HEK293 (cell line): ENCODE data around the gene GDPD3.
A peak's percentile ranks its signal among the peaks of the same experiment; 100 is the strongest.

Source experiments
- FEZF1 ChIP-seq: fragments of 450-650 bp; formaldehyde crosslinking; IDR thresholded peaks from 2 replicates; pipeline ENCODE4 v1.5.1; 2016; ENCODE audit warnings: missing biosample characterization, missing genetic modification characterization
- GLIS1 ChIP-seq: fragments of 450-650 bp; formaldehyde crosslinking; IDR thresholded peaks from 2 replicates; pipeline ENCODE4 v1.5.1; 2016; ENCODE audit warnings: missing biosample characterization, missing genetic modification characterization
- HIC1 ChIP-seq: fragments of 450-650 bp; formaldehyde crosslinking; IDR thresholded peaks from 2 replicates; pipeline ENCODE4 v1.5.1; 2016; ENCODE audit warnings: missing biosample characterization, missing genetic modification characterization
- KLF16 ChIP-seq: fragments of 450-650 bp; formaldehyde crosslinking; IDR thresholded peaks from 2 replicates; pipeline ENCODE4 v1.5.1; 2017; ENCODE audit warnings: missing biosample characterization, missing genetic modification characterization
- OSR2 ChIP-seq: fragments of 450-650 bp; formaldehyde crosslinking; IDR thresholded peaks from 2 replicates; pipeline ENCODE4 v1.5.1; 2016; ENCODE audit warnings: missing biosample characterization, missing genetic modification characterization
- SALL2 ChIP-seq: fragments of 450-650 bp; formaldehyde crosslinking; IDR thresholded peaks from 2 replicates; pipeline ENCODE4 v1.5.0; 2017; ENCODE audit warnings: missing biosample characterization, mild to moderate bottlenecking, missing genetic modification characterization, borderline replicate concordance
- SCRT2 ChIP-seq: fragments of 450-650 bp; formaldehyde crosslinking; IDR thresholded peaks from 2 replicates; pipeline ENCODE4 v1.5.1; 2016; ENCODE audit warnings: missing biosample characterization, missing genetic modification characterization
- TSHZ1 ChIP-seq: fragments of 450-650 bp; formaldehyde crosslinking; IDR thresholded peaks from 2 replicates; pipeline ENCODE4 v1.5.1; 2016; ENCODE audit warnings: missing biosample characterization, missing genetic modification characterization, borderline replicate concordance
- YY2 ChIP-seq: fragments of 450-650 bp; formaldehyde crosslinking; IDR thresholded peaks from 2 replicates; pipeline ENCODE4 v1.5.1; 2016; ENCODE audit warnings: missing biosample characterization, missing genetic modification characterization
- ZBTB20 ChIP-seq: fragments of 450-650 bp; formaldehyde crosslinking; IDR thresholded peaks from 2 replicates; pipeline ENCODE4 v1.5.1; 2016; ENCODE audit warnings: missing biosample characterization, missing genetic modification characterization
- ZBTB48 ChIP-seq: fragments of 450-650 bp; formaldehyde crosslinking; IDR thresholded peaks from 2 replicates; pipeline ENCODE4 v1.5.1; 2016; ENCODE audit warnings: missing biosample characterization, missing genetic modification characterization
- ZFHX2 ChIP-seq: fragments of 450-650 bp; formaldehyde crosslinking; conservative IDR thresholded peaks from 2 replicates; pipeline ENCODE4 v1.5.1; 2016; ENCODE audit warnings: missing biosample characterization, missing genetic modification characterization
- ZNF112 ChIP-seq: fragments of 450-650 bp; formaldehyde crosslinking; IDR thresholded peaks from 2 replicates; pipeline ENCODE4 v1.5.0; 2017; ENCODE audit warnings: missing biosample characterization, missing genetic modification characterization
- ZNF140 ChIP-seq: fragments of 450-650 bp; formaldehyde crosslinking; IDR thresholded peaks from 2 replicates; pipeline ENCODE4 v1.5.1; 2016; ENCODE audit warnings: missing biosample characterization, missing genetic modification characterization
- ZNF175 ChIP-seq: fragments of 450-650 bp; formaldehyde crosslinking; IDR thresholded peaks from 2 replicates; pipeline ENCODE4 v1.5.1; 2016; ENCODE audit warnings: missing biosample characterization, missing genetic modification characterization
- ZNF2 ChIP-seq: fragments of 450-650 bp; formaldehyde crosslinking; IDR thresholded peaks from 2 replicates; pipeline ENCODE4 v1.5.1; 2016; ENCODE audit warnings: missing biosample characterization, missing genetic modification characterization
- ZNF24 ChIP-seq: fragments of 450-650 bp; formaldehyde crosslinking; IDR thresholded peaks from 2 replicates; pipeline ENCODE4 v1.5.1; 2016; ENCODE audit warnings: missing biosample characterization, missing genetic modification characterization
- ZNF280C ChIP-seq: fragments of 450-650 bp; formaldehyde crosslinking; IDR thresholded peaks from 2 replicates; pipeline ENCODE4 v1.5.1; 2016; ENCODE audit warnings: missing biosample characterization, missing genetic modification characterization
- ZNF366 ChIP-seq: fragments of 450-650 bp; formaldehyde crosslinking; conservative IDR thresholded peaks from 2 replicates; pipeline ENCODE4 v1.5.1; 2016; ENCODE audit warnings: missing biosample characterization, missing genetic modification characterization
- ZNF37A ChIP-seq: fragments of 450-650 bp; IDR thresholded peaks from 2 replicates; pipeline ENCODE4 v1.5.1; 2018; ENCODE audit warnings: missing biosample characterization, missing genetic modification characterization
- ZNF398 ChIP-seq: fragments of 450-650 bp; formaldehyde crosslinking; IDR thresholded peaks from 2 replicates; pipeline ENCODE4 v1.5.1; 2017; ENCODE audit warnings: missing biosample characterization, missing genetic modification characterization
- ZNF473 ChIP-seq: fragments of 450-650 bp; formaldehyde crosslinking; IDR thresholded peaks from 2 replicates; pipeline ENCODE4 v1.5.1; 2017; ENCODE audit warnings: missing biosample characterization, missing genetic modification characterization
- ZNF521 ChIP-seq: fragments of 450-650 bp; formaldehyde crosslinking; IDR thresholded peaks from 2 replicates; pipeline ENCODE4 v1.5.1; 2017; ENCODE audit warnings: missing biosample characterization, mild to moderate bottlenecking, missing genetic modification characterization
- ZNF548 ChIP-seq: fragments of 450-650 bp; formaldehyde crosslinking; IDR thresholded peaks from 2 replicates; pipeline ENCODE4 v1.5.1; 2016; ENCODE audit warnings: missing biosample characterization, missing genetic modification characterization
- ZNF561 ChIP-seq: fragments of 450-650 bp; IDR thresholded peaks from 2 replicates; pipeline ENCODE4 v1.5.1; 2018; ENCODE audit warnings: missing biosample characterization, missing genetic modification characterization, borderline replicate concordance
- ZNF580 ChIP-seq: fragments of 450-650 bp; formaldehyde crosslinking; IDR thresholded peaks from 2 replicates; pipeline ENCODE4 v1.5.1; 2016; ENCODE audit warnings: missing biosample characterization, missing genetic modification characterization
- ZNF664 ChIP-seq: fragments of 450-650 bp; formaldehyde crosslinking; IDR thresholded peaks from 2 replicates; pipeline ENCODE4 v1.5.1; 2016; ENCODE audit warnings: missing biosample characterization, missing genetic modification characterization
- ZNF785 ChIP-seq: fragments of 450-650 bp; formaldehyde crosslinking; IDR thresholded peaks from 2 replicates; pipeline ENCODE4 v1.5.1; 2016; ENCODE audit warnings: missing biosample characterization, missing genetic modification characterization
- ZSCAN5A ChIP-seq: fragments of 450-650 bp; formaldehyde crosslinking; IDR thresholded peaks from 2 replicates; pipeline ENCODE4 v1.5.1; 2016; ENCODE audit warnings: missing biosample characterization, missing genetic modification characterization

GDPD3 gene

GRCh38 chr16:30092373-30093010 lies 20.8 kb downstream of the GDPD3 start (continued):
- TF ChIP-seq ZNF37A (no peak), ZNF112 (tag by site-specific recombination) (no peak), ZNF366 (0 out of 2 replicates have a peak, but pooled peaks have one; percentile 51), SCRT2 (tag by site-specific recombination) (peak; percentile 91), GLIS1 (tag by site-specific recombination) (no peak), ZNF175 (tag by site-specific recombination) (no peak), ZSCAN5A (tag by site-specific recombination) (peak; percentile 9; the same call in 1 of the 2 replicates), ZNF280C (tag by site-specific recombination) (no peak), ZNF785 (tag by site-specific recombination) (peak; percentile 59; the same call in 1 of the 2 replicates), ZNF561 (tag by site-specific recombination) (peak; percentile 19; the same call in 1 of the 2 replicates), FEZF1 (tag by site-specific recombination) (no peak), ZNF2 (peak; percentile 38; the same call in 1 of the 2 replicates), SALL2 (tag by site-specific recombination) (no peak), OSR2 (tag by site-specific recombination) (peak; percentile 51; the same call in 1 of the 2 replicates), ZFHX2 (tag by site-specific recombination) (peak; percentile 78; the same call in 1 of the 2 replicates), KLF16 (tag by site-specific recombination) (no peak), ZNF580 (tag by site-specific recombination) (peak; percentile 40; the same call in 1 of the 2 replicates), ZNF398 (peak; percentile 57; the same call in 1 of the 2 replicates), ZNF521 (tag by site-specific recombination) (no peak), TSHZ1 (tag by site-specific recombination) (0 out of 2 replicates have a peak, but pooled peaks have one; percentile 28), ZBTB48 (peak; percentile 47), HIC1 (0 out of 2 replicates have a peak, but pooled peaks have one; percentile 3), ZNF548 (tag by site-specific recombination) (no peak), ZNF473 (tag by site-specific recombination) (no peak), ZNF664 (tag by site-specific recombination) (no peak), ZNF24 (tag by site-specific recombination) (peak; percentile 82), ZBTB20 (tag by site-specific recombination) (0 out of 2 replicates have a peak, but pooled peaks have one; percentile 31), ZNF140 (tag by site-specific recombination) (no peak), YY2 (tag by site-specific recombination) (0 out of 2 replicates have a peak, but pooled peaks have one; percentile 6)
